BJ (cell line): ENCODE results near the gene CUBN. TPM values are rescaled to one million over a fixed set of nuclear protein-coding genes. Genes with fewer than 3 reads are reported as not detected.

Experiments used
- CTCF ChIA-PET: fragments of 350-600 bp; formaldehyde crosslinking; extraction: SDS; loops from one replicate; lab custom pipeline; 2021; ENCODE audit warnings: antibody characterized with exemption, inconsistent platforms; lab: Yijun Ruan, JAX
- POLR2A ChIA-PET: fragments of 300-600 bp; sonication (Branson Sonifier 250); formaldehyde crosslinking; extraction: SDS; loops from one replicate; lab custom pipeline; 2021; ENCODE audit warnings: antibody characterized with exemption; lab: Charles Lee
- DNase-seq: peaks from one replicate; pipeline ENCODE4 v3.0.0-alpha.2; 2011; ENCODE audit warnings: low read depth
- H3K27me3 ChIP-seq: 2 replicates; pipeline ENCODE4 v1.6.0; 2011; ENCODE audit warnings: low read length; ENCODE audit not compliant: control insufficient read depth, insufficient read depth
- H3K36me3 ChIP-seq: 2 replicates; pipeline ENCODE4 v1.5.1; 2011; ENCODE audit warnings: low read length; ENCODE audit not compliant: control insufficient read depth, insufficient read depth
- H3K4me3 ChIP-seq: 2 replicates; pipeline ENCODE4 v1.5.1; 2011; ENCODE audit warnings: low read depth, mild to moderate bottlenecking, control low read depth, low read length
- CTCF ChIP-seq: IDR thresholded peaks from 2 replicates; pipeline ENCODE4 v1.5.1; 2011; ENCODE audit warnings: low read depth, mild to moderate bottlenecking, control low read depth, inconsistent platforms, low read length, moderate library complexity; ENCODE audit not compliant: insufficient read depth
- polyA plus RNA-seq: library from polyadenylated mRNA; depleted of rRNA; stranded (reverse); fragments of >200 nt; gene quantifications from 2 replicates; pipeline ENCODE4 v1.2.3, GENCODE V29; 2011; rRNA removed
- small RNA-seq: library from RNA; depleted of rRNA; stranded (forward); fragments of <200 nt; gene quantifications from one replicate; pipeline ENCODE3, GENCODE V24; 2012; ENCODE audit warnings: low replicate concordance, low read depth; ENCODE audit not compliant: insufficient read length

Gene CUBN
- polyA plus RNA-seq, 1 experiment, result 0.39 TPM

- Histone ChIP-seq H3K36me3 (peaks cover 5% of the 10 kb centered on the region), H3K27me3 (no peaks in the 10 kb centered on the region), H3K4me3 (no peak overlapping the region)
- ChIA-PET CTCF (interaction anchor here (0.5 to 2.1 kb wide), 9 partner anchors 8 to 874 kb away, joined by 3 to 9 read pairs (median 6); no protein-coding TSS in a partner anchor), POLR2A (no interaction called here)
- TF ChIP-seq CTCF, result no peak
- no peak for DNase-seq
Observed at GRCh38 chr10:16776896-16777295, 352.7 kb downstream of the CUBN start.

Small RNAs within 50 kb of the gene (small RNA-seq; reads per million reads assigned to genes)
- not detected for gene AC067747.1

Other genes with a start within 250 kb of the CUBN start
- 2.4 and 4.2 TPM in 2 replicates for gene TRDMT1, start 71.9 kb upstream of the CUBN start, polyA plus RNA-seq
- gene VIM, start 98.4 kb upstream of the CUBN start, polyA plus RNA-seq, result 3,965 and 5,431 TPM in 2 replicates